Measurements from ENCODE around the gene XYLT1. TPM values are rescaled to one million over a fixed set of nuclear protein-coding genes. Genes with fewer than 3 reads are reported as not detected.

XYLT1 gene
- polyA plus RNA-seq, 1 donor (not counting 4 experiments of a cell fraction or from before 2014, with no cell fraction given), result 4.4 TPM

DNA sequence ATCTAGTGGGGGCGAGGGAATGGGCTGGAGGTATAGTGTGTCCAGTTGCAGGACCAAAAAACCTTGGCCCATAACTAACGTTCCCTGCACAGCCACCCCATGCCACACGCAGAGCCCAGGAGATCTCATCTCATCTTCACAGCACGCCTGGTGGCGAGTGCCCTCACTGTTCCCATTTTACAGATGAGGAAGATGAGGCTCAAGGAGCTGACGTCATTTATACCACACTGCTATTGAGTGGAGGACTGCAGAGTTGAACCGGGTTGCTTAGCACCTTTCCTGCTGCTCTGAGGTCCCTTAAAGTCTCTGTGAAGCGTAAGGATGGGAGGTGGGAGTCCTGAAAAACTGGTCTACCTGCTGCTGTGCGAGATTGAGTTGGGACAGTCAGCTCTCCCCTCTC lies 172.5 kb downstream of the XYLT1 start:
- no peak for FAIRE-seq
- H3K9me3 ChIP-seq (ENCODE audit: control insufficient read depth, low read depth, low read length), result no peaks in the 10 kb centered on the region

DNA sequence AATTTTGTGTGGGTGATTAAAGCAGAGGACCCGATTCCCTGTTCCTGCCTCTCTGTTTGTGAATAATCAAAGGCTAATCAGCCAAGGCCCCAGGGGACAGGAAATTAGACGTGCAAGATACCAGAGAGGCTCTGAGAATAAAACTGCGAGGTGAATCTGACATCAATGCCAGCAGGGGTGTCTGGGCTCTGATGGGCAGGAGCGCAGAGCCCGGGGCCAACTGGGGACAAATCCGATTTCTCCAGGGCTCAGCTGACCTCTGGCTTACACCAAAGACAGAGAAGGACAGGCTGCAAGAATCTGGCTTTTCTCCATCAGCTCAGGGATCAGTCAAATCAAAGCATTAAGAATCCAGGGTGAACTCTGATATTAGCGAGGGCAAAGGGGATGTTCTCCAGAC lies 174.3 kb downstream of the XYLT1 start:
- Histone ChIP-seq H4K20me1 (ENCODE audit: control insufficient read depth, extremely low read depth, insufficient read depth, low read length) (no peaks in the 10 kb centered on the region), H3K27me3 (ENCODE audit: control insufficient read depth, extremely low read depth, insufficient read depth, low read length) (no peaks in the 10 kb centered on the region), H3K4me2 (ENCODE audit: control insufficient read depth, extremely low read depth, insufficient read depth, low read depth, low read length) (no peak overlapping the region), H3K9me1 (ENCODE audit: control insufficient read depth, extremely low read depth, insufficient read depth, low read length) (no peaks in the 10 kb centered on the region), H3K4me3 (ENCODE audit: control insufficient read depth in 2 of 3, extremely low read depth in 1 of 3, insufficient read depth in 2 of 3, low read depth in 1 of 3, low read length in 3 of 3) (no peak overlapping the region), H3K4me1 (ENCODE audit: control insufficient read depth, extremely low read depth, insufficient read depth, low read length) (no peaks in the 10 kb centered on the region), H3K9ac (ENCODE audit: control insufficient read depth, extremely low read depth, insufficient read depth, low read length) (no peak overlapping the region), H2AFZ (ENCODE audit: control insufficient read depth, low read length) (no peak overlapping the region), H3K36me3 (ENCODE audit: control insufficient read depth in 2 of 2, extremely low read depth in 1 of 2, insufficient read depth in 2 of 2, low read length in 2 of 2) (peaks cover 0 to 4% of the 10 kb centered on the region in 2 experiments), H3K79me2 (ENCODE audit: control insufficient read depth, insufficient read depth, low read length) (no peaks in the 10 kb centered on the region), H3K9me3 (ENCODE audit: control insufficient read depth, low read depth, low read length) (no peaks in the 10 kb centered on the region), H3K27ac (ENCODE audit: control insufficient read depth, insufficient read depth, low read length) (no peak overlapping the region)
- TF ChIP-seq, protein P1, sequence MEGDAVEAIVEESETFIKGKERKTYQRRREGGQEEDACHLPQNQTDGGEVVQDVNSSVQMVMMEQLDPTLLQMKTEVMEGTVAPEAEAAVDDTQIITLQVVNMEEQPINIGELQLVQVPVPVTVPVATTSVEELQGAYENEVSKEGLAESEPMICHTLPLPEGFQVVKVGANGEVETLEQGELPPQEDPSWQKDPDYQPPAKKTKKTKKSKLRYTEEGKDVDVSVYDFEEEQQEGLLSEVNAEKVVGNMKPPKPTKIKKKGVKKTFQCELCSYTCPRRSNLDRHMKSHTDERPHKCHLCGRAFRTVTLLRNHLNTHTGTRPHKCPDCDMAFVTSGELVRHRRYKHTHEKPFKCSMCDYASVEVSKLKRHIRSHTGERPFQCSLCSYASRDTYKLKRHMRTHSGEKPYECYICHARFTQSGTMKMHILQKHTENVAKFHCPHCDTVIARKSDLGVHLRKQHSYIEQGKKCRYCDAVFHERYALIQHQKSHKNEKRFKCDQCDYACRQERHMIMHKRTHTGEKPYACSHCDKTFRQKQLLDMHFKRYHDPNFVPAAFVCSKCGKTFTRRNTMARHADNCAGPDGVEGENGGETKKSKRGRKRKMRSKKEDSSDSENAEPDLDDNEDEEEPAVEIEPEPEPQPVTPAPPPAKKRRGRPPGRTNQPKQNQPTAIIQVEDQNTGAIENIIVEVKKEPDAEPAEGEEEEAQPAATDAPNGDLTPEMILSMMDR (optimal IDR thresholded peaks at IDR 0.05 in 1 of 3, IDR thresholded peaks at IDR 0.05 in 1 of 3, conservative IDR thresholded peaks at IDR 0.05 in 1 of 3; ENCODE audit: extremely low read depth in 1 of 3, insufficient read depth in 2 of 3, low read length in 3 of 3), result no peak
- TF ChIP-seq EZH2 (IDR thresholded peaks at IDR 0.05; ENCODE audit: low read length), result no peak
- dilution Hi-C loops (cut with MboI; ENCODE audit: extremely low pct_ligation_motif_present, low sequenced_read_pairs), result no loop called here
- DNase-seq (ENCODE audit: low read depth, low spot score), result no peak
- FAIRE-seq, result no peak

More for the DNA sequence above, 172.5 kb downstream of the XYLT1 start:
- no peaks in the 10 kb centered on the region for H4K20me1 ChIP-seq (ENCODE audit: control insufficient read depth, extremely low read depth, insufficient read depth, low read length)
- peaks cover 9% of the 10 kb centered on the region for H3K4me1 ChIP-seq (ENCODE audit: control insufficient read depth, extremely low read depth, insufficient read depth, low read length)
- DNase-seq (ENCODE audit: low read depth, low spot score), result no peak
- H3K27ac ChIP-seq (ENCODE audit: control insufficient read depth, insufficient read depth, low read length), result no peak overlapping the region
- H3K9me1 ChIP-seq (ENCODE audit: control insufficient read depth, extremely low read depth, insufficient read depth, low read length), result no peaks in the 10 kb centered on the region
- dilution Hi-C loops (cut with MboI; ENCODE audit: extremely low pct_ligation_motif_present, low sequenced_read_pairs), result no loop called here
- no peak overlapping the region for H3K4me2 ChIP-seq (ENCODE audit: control insufficient read depth, extremely low read depth, insufficient read depth, low read depth, low read length)
- no peak overlapping the region for H2AFZ ChIP-seq (ENCODE audit: control insufficient read depth, low read length)
- no peaks in the 10 kb centered on the region for H3K79me2 ChIP-seq (ENCODE audit: control insufficient read depth, insufficient read depth, low read length)
- no peak for TF ChIP-seq EZH2 (IDR thresholded peaks at IDR 0.05; ENCODE audit: low read length)
- TF ChIP-seq, protein P1 (optimal IDR thresholded peaks at IDR 0.05 in 1 of 3, IDR thresholded peaks at IDR 0.05 in 1 of 3, conservative IDR thresholded peaks at IDR 0.05 in 1 of 3; ENCODE audit: extremely low read depth in 1 of 3, insufficient read depth in 2 of 3, low read length in 3 of 3), result no peak
- no peak overlapping the region for H3K4me3 ChIP-seq (ENCODE audit: control insufficient read depth in 2 of 3, extremely low read depth in 1 of 3, insufficient read depth in 2 of 3, low read depth in 1 of 3, low read length in 3 of 3)
- no peak overlapping the region for H3K9ac ChIP-seq (ENCODE audit: control insufficient read depth, extremely low read depth, insufficient read depth, low read length)
- H3K27me3 ChIP-seq (ENCODE audit: control insufficient read depth, extremely low read depth, insufficient read depth, low read length), result no peaks in the 10 kb centered on the region
- H3K36me3 ChIP-seq (ENCODE audit: control insufficient read depth in 2 of 2, extremely low read depth in 1 of 2, insufficient read depth in 2 of 2, low read length in 2 of 2), result peaks cover 0 to 4% of the 10 kb centered on the region in 2 experiments
